Dendritic cell treated with granulocyte-macrophage colony-stimulating factor and Interleukin-4, amounts not matched to agents 40 ng/mL and 50 ng/mL, for 4 days (primary cell): ENCODE data around the gene FTCD.
A peak's percentile ranks its signal among the peaks of the same experiment; 100 is the strongest.

Source experiments
- H3K27ac Mint-ChIP-seq: one replicate; pipeline ENCODE4 v1.8.0; 2022; ENCODE audit warnings: mild to moderate bottlenecking, mixed read lengths
- H3K27me3 Mint-ChIP-seq: one replicate; pipeline ENCODE4 v1.8.0; 2022; ENCODE audit warnings: mild to moderate bottlenecking, mixed read lengths
- H3K36me3 Mint-ChIP-seq: one replicate; pipeline ENCODE4 v1.8.0; 2022; ENCODE audit warnings: low read depth, mixed read lengths
- H3K4me1 Mint-ChIP-seq: one replicate; pipeline ENCODE4 v1.8.0; 2022; ENCODE audit warnings: low read depth, mixed read lengths
- H3K4me3 Mint-ChIP-seq: one replicate; pipeline ENCODE4 v1.8.0; 2022; ENCODE audit warnings: mild to moderate bottlenecking, moderate library complexity, mixed read lengths
- H3K9me3 Mint-ChIP-seq: one replicate; pipeline ENCODE4 v1.8.0; 2022; ENCODE audit warnings: mixed read lengths
- intact Hi-C: fragments of 100-400 bp; cut with micrococcal nuclease; formaldehyde crosslinking; loops from one replicate; pipeline ENCODE4 v1.15.0; 2022

Gene FTCD

GRCh38 chr21:46191686-46192575 lies 36.6 kb upstream of the FTCD start:
- H3K27me3 Mint-ChIP-seq = no peaks in the 10 kb centered on the region
- H3K9me3 Mint-ChIP-seq = no peaks in the 10 kb centered on the region
- H3K36me3 Mint-ChIP-seq = peaks cover 71% of the 10 kb centered on the region
- intact Hi-C loops = no loop called here
- H3K27ac Mint-ChIP-seq = no peak overlapping the region
- peaks cover 9% of the 10 kb centered on the region for H3K4me1 Mint-ChIP-seq
- H3K4me3 Mint-ChIP-seq = no peak overlapping the region

GRCh38 chr21:46191257-46191685 lies 35.9 kb upstream of the FTCD start:
- intact Hi-C loops = no loop called here
- H3K27ac Mint-ChIP-seq = no peak overlapping the region
- H3K4me3 Mint-ChIP-seq = no peak overlapping the region
- peaks cover 9% of the 10 kb centered on the region for H3K4me1 Mint-ChIP-seq
- no peaks in the 10 kb centered on the region for H3K9me3 Mint-ChIP-seq
- peaks cover 64% of the 10 kb centered on the region for H3K36me3 Mint-ChIP-seq
- no peaks in the 10 kb centered on the region for H3K27me3 Mint-ChIP-seq

DNA sequence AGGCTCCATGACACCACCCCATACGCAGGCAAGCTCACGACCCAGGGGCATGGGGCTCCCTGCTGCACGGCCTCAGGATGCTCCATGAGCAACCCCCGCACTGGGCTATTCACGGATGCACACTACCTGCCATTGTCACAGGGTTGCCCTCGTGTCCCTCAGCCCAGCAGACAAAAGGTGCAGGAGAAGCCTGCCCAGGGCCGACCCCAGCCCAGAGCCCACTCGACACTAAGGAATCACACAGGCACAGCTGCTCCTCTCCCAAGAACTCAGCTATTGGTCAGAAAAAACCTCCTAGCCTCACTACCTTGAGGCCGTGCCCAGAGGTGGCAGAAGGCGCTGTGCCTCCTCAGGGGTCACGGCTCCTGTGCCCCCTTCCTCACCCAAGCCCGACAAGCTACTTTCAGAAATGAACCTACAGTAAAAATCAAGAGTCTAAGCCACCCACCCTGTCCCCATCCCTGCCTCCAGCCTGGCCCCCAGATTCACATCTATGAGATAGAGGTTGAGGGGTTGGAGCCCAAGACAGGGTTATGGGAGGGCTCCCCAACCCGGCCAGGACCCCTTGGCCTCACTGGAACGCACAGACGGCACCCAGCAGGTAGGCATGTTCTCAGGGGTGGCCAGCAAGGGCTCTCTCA lies 35.2 kb upstream of the FTCD start:
- intact Hi-C loops = no loop called here
- H3K9me3 Mint-ChIP-seq = no peaks in the 10 kb centered on the region
- H3K4me3 Mint-ChIP-seq = no peak overlapping the region
- H3K27ac Mint-ChIP-seq = no peak overlapping the region
- H3K27me3 Mint-ChIP-seq = no peaks in the 10 kb centered on the region
- H3K4me1 Mint-ChIP-seq = peaks cover 9% of the 10 kb centered on the region
- H3K36me3 Mint-ChIP-seq = peaks cover 57% of the 10 kb centered on the region

GRCh38 chr21:46189959-46190490 lies 34.6 kb upstream of the FTCD start:
- no peaks in the 10 kb centered on the region for H3K9me3 Mint-ChIP-seq
- intact Hi-C loops = no loop called here
- H3K27me3 Mint-ChIP-seq = no peaks in the 10 kb centered on the region
- H3K27ac Mint-ChIP-seq = no peak overlapping the region
- H3K4me3 Mint-ChIP-seq = no peak overlapping the region
- peaks cover 52% of the 10 kb centered on the region for H3K36me3 Mint-ChIP-seq
- H3K4me1 Mint-ChIP-seq = peaks cover 9% of the 10 kb centered on the region

- Mint-ChIP-seq H3K4me3 (no peak overlapping the region), H3K4me1 (peaks cover 9% of the 10 kb centered on the region), H3K27me3 (no peaks in the 10 kb centered on the region), H3K9me3 (no peaks in the 10 kb centered on the region), H3K36me3 (peaks cover 45% of the 10 kb centered on the region), H3K27ac (no peak overlapping the region)
- intact Hi-C loops = no loop called here
Observed at GRCh38 chr21:46189213-46189958, 34.0 kb upstream of the FTCD start.

DNA sequence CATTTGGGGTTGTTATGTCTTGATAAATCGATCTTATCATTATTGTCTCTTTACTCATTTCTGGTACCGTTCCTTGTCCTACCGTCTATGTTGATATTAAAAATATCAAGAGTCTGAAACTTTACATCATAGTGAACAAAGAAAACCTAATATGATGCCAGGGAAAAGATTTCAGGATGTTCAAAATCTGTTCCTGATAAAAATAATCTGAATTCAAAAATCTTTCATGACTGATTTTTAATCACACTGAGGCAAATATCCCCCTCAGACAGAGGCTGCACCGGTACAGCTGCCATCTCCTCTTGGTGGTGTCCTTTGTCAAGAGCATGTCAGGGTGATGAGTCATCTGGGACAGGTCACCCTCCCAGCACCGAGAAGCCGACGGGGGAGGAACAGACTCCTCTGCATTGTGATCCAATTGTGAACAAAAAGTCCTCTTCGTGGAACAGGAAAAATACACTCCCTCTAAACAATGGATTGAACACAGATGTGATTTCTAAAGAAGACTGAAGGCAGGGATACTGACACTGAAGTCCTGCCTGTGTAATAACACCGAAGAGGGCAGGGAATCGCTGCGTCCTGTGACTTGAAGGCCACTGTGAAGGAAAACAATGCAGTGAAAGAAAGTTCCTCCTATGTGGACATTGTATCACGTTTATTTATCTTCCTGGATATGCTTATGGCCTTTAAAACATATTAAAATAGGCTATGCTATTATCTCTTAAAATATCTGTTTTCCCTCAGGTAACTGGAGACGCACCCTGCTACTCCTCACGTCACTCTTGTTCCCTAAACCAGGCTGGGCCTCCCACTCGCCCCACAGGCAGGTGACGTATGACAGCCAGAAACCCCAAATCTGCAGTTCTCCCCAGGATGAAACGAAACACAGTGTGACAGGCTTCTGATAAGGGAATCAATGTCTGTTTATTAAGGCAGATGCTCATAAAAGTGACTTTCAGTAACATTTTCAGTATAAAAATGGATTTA lies 33.1 kb upstream of the FTCD start:
- Mint-ChIP-seq H3K27me3 (no peaks in the 10 kb centered on the region), H3K9me3 (no peaks in the 10 kb centered on the region), H3K27ac (no peak overlapping the region), H3K36me3 (peaks cover 37% of the 10 kb centered on the region), H3K4me3 (no peak overlapping the region), H3K4me1 (peaks cover 14% of the 10 kb centered on the region)
- intact Hi-C loops = no loop called here

DNA sequence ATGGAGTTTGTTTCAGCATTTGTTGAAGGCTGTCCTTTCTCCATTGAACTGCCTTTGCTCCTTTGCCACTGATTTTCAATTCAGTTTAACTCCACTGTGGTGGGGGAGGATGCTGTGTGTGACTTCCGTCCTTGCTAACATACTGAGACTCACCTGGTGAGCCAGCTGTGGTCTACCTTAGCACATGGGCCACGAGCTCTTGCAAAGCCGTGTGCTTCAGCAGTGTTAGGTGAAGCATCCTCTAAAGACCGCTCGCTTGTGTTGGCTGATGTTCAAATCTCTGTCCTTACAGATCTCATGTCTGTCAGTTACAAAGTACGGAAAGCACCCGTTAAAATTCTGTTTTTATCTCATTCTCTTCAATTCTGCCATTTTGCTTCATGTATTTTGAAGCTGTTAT lies 32.4 kb upstream of the FTCD start:
- Mint-ChIP-seq H3K4me1 (peaks cover 19% of the 10 kb centered on the region), H3K27me3 (no peaks in the 10 kb centered on the region), H3K36me3 (peaks cover 32% of the 10 kb centered on the region), H3K4me3 (no peak overlapping the region), H3K9me3 (no peaks in the 10 kb centered on the region), H3K27ac (no peak overlapping the region)
- intact Hi-C loops = no loop called here

- Mint-ChIP-seq H3K4me1 (peaks cover 20% of the 10 kb centered on the region), H3K4me3 (no peak overlapping the region), H3K27ac (no peak overlapping the region), H3K36me3 (peaks cover 30% of the 10 kb centered on the region), H3K9me3 (no peaks in the 10 kb centered on the region), H3K27me3 (no peaks in the 10 kb centered on the region)
- intact Hi-C loops = no loop called here
Observed at GRCh38 chr21:46187261-46187660, 31.9 kb upstream of the FTCD start.

DNA sequence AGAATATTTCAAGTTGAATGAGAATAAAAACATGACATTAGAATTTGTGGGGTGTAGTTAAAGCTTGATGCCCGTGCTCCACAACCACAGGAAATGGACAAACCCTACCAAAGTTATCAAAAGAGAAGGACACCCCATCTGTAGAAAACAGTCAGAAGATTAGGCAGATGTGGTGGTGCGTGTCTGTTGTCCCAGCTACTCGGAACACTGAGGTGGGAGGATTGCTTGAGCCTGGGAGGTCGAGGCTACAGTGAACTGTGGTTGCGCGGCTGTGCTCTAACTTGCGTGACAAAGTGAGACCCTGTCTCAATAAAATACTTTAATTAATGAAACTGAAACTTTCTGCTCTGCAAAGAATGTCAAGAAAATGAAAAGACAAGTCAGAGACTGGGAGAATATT lies 30.3 kb upstream of the FTCD start:
- no peaks in the 10 kb centered on the region for H3K27me3 Mint-ChIP-seq
- peaks cover 20% of the 10 kb centered on the region for H3K4me1 Mint-ChIP-seq
- peaks cover 15% of the 10 kb centered on the region for H3K36me3 Mint-ChIP-seq
- no peaks in the 10 kb centered on the region for H3K9me3 Mint-ChIP-seq
- intact Hi-C loops = loop anchor here (2.0 kb wide), 1 partner anchor 43 kb away; the partner anchor contains the start of gene LSS
- no peak overlapping the region for H3K4me3 Mint-ChIP-seq
- H3K27ac Mint-ChIP-seq = no peak overlapping the region

DNA sequence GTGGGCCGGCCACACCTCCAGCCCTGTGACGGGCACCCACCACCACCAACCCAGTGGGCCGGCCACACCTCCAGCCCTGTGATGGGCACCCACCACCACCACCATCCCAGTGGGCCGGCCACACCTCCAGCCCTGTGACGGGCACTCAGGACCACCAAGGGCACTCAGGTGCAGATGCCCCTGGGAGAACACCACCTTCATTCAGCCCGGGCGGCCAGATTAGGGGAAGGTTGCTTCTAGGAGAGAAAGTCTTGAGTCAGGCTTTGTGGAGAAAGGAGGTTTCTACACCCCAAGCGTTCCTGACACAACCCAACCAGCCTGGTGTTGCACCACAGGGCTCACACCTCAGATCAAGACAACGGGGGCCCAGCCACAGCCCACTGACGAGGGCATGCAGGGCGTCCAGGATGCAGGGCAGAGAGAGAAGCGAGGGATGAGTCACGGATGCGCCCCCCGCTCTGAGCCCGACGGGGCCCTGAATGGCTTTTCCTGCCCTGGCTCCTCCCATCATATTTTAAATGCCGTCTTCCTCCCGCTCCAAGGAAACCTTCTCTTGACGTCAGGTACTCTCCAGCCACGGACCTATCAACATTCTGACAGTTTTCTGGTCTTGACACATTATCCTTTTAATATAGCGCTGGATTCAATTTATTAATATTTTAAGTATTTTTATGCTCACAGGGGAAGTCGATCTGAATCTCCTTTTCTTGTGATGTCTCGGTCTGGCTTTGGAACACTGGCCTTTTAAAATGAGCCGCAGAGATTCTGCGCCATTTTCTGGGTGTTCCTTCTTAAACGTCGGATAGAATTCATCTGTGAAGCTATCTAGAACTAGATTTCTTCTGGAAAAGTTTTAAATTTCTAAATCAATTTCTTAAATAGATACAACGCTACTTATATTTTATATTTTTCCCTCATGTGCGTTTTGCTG lies 29.5 kb upstream of the FTCD start:
- Mint-ChIP-seq H3K4me3 (peak overlapping the region; percentile 91), H3K9me3 (no peaks in the 10 kb centered on the region), H3K27ac (peak overlapping the region; percentile 79), H3K27me3 (no peaks in the 10 kb centered on the region), H3K4me1 (peaks cover 28% of the 10 kb centered on the region), H3K36me3 (peaks cover 8% of the 10 kb centered on the region)
- intact Hi-C loops = loop anchor here (2.0 kb wide), 1 partner anchor 44 kb away; the partner anchor contains the start of gene LSS

GRCh38 chr21:46183910-46184624 lies 28.7 kb upstream of the FTCD start, which contains the start of gene SPATC1L:
Gene SPATC1L, minus strand, starts transcription at chr21:46184459. Its CDS starts 1,643 bp downstream, at chr21:46182816.
- H3K9me3 Mint-ChIP-seq = no peaks in the 10 kb centered on the region
- intact Hi-C loops = loop anchor here (2.0 kb wide), 1 partner anchor 45 kb away; the partner anchor contains the start of gene LSS
- H3K36me3 Mint-ChIP-seq = peaks cover under 1% of the 10 kb centered on the region
- peak within 1 kb of the TSS; percentile 91 for H3K4me3 Mint-ChIP-seq
- peak within 1 kb of the TSS; percentile 79 for H3K27ac Mint-ChIP-seq
- peaks cover 30% of the 10 kb centered on the region for H3K4me1 Mint-ChIP-seq
- H3K27me3 Mint-ChIP-seq = no peaks in the 10 kb centered on the region
